Skeletal muscle tissue (tissue), 4 donors: ENCODE measurements around the gene UQCC2. TPM values are rescaled to one million over a fixed set of nuclear protein-coding genes. Genes with fewer than 3 reads are reported as not detected.

ENCODE experiments used
- H3K27ac ChIP-seq: one replicate; pipeline ENCODE4 v1.7.0; 2013; ENCODE audit warnings: mild to moderate bottlenecking, low read depth, low read length, inconsistent platforms
- H3K27me3 ChIP-seq, 3 donors: one replicate each; pipeline ENCODE4 v1.7.0; 2013; ENCODE audit warnings: low read length in 3 of 3; ENCODE audit not compliant: control insufficient read depth in 3 of 3, insufficient read depth in 3 of 3
- H3K36me3 ChIP-seq, 3 donors: one replicate each; pipeline ENCODE4 v1.7.0; 2013; ENCODE audit warnings: low read length in 3 of 3; ENCODE audit not compliant: control insufficient read depth in 3 of 3, insufficient read depth in 3 of 3
- H3K4me1 ChIP-seq, 3 donors: one replicate each; pipeline ENCODE4 v1.7.0; 2013; ENCODE audit warnings: low read length in 3 of 3, mild to moderate bottlenecking in 3 of 3; ENCODE audit not compliant: control insufficient read depth in 3 of 3, insufficient read depth in 3 of 3
- H3K4me3 ChIP-seq, 3 donors: one replicate each; pipeline ENCODE4 v1.7.0; 2013; ENCODE audit warnings: low read length in 3 of 3
- H3K9ac ChIP-seq, 3 donors: one replicate each; pipeline ENCODE4 v1.7.0; 2013; ENCODE audit warnings: low read length in 3 of 3, mild to moderate bottlenecking in 3 of 3, moderate library complexity in 2 of 3, low read depth in 1 of 3
- H3K9me3 ChIP-seq, 3 donors: one replicate each; pipeline ENCODE4 v1.7.0; 2013; ENCODE audit warnings: low read length in 3 of 3; ENCODE audit not compliant: control insufficient read depth in 3 of 3
- total RNA-seq: library from RNA; depleted of rRNA; stranded (reverse); fragments of >200 nt; gene quantifications from one replicate; pipeline ENCODE4 v1.2.3, GENCODE V29; 2014
- donor health status: Osteomylitis.

Gene UQCC2
- total RNA-seq, 1 donor from 2014 or later, result 26.1 TPM

- H3K27me3 ChIP-seq, result no peaks in the 10 kb centered on the region
- H3K9me3 ChIP-seq, result no peaks in the 10 kb centered on the region
- no peak overlapping the region for H3K4me3 ChIP-seq
- peak overlapping the region in 2 of 3 donors; percentile 61 to 84 for H3K9ac ChIP-seq
- H3K36me3 ChIP-seq, result peaks cover 11 to 27% (median 21%) of the 10 kb centered on the region in 3 donors
- H3K27ac ChIP-seq, result peak overlapping the region; percentile 70
- peaks cover 69 to 78% (median 76%) of the 10 kb centered on the region in 3 donors for H3K4me1 ChIP-seq
These were observed 17.0 kb downstream of the UQCC2 start for GRCh38 chr6:33694401-33694931.

GRCh38 chr6:33693186-33694105, 18.1 kb downstream of the UQCC2 start:
- Histone ChIP-seq H3K4me1 (peaks cover 66 to 71% (median 70%) of the 10 kb centered on the region in 3 donors), H3K9ac (peak overlapping the region; percentile 48 to 84 (median 77)), H3K4me3 (peak overlapping the region; percentile 38 to 65 (median 59)), H3K27ac (peak overlapping the region; percentile 70), H3K9me3 (no peaks in the 10 kb centered on the region), H3K27me3 (no peaks in the 10 kb centered on the region), H3K36me3 (peaks cover 11 to 28% (median 25%) of the 10 kb centered on the region in 3 donors)

GRCh38 chr6:33692760-33693158, 18.7 kb downstream of the UQCC2 start:
- Histone ChIP-seq H3K4me3 (peak overlapping the region; percentile 30 to 65 (median 59)), H3K27me3 (no peaks in the 10 kb centered on the region), H3K4me1 (peaks cover 66 to 68% (median 68%) of the 10 kb centered on the region in 3 donors), H3K9me3 (no peaks in the 10 kb centered on the region), H3K36me3 (peaks cover 6 to 24% (median 22%) of the 10 kb centered on the region in 3 donors), H3K27ac (peak overlapping the region; percentile 70), H3K9ac (peak overlapping the region; percentile 48 to 84 (median 77))

DNA sequence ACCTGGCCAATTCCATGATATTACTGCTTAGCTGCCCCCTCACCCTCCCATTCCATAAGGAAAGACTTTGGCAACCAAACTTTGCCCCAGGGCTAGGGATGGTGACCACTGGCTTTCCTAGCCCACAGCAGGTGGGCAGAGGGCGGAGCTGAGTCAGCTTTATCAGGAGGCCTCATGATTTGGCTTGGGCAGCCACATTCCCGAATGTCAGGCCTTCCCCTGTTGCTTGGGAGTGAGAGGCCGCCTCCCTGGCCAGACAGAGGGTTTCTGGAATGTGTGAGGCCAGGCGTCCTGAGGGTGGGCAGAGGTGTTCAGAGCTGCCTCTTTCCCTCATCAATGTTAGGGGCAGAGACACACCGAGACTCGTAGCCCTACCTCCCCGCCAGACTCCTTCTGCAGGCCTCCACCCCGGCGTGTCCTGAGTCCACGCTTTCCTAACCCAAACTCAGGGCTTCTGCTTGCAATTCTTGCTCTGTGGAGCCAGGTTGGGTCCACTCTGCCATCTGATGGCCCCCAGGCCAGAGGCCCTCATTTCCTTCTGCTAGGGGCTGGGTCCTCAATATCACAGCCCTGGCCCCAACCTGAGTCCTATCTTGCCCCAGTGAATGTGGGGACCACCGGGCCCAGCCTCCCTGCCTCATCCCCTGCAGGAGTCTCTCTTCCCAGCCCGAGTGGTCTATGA, 19.3 kb downstream of the UQCC2 start:
- H3K4me3 ChIP-seq, result peak overlapping the region in 2 of 3 donors; percentile 30 to 65
- peak overlapping the region; percentile 70 for H3K27ac ChIP-seq
- H3K9ac ChIP-seq, result peak overlapping the region; percentile 48 to 84 (median 77)
- peaks cover 63 to 65% (median 63%) of the 10 kb centered on the region in 3 donors for H3K4me1 ChIP-seq
- no peaks in the 10 kb centered on the region for H3K9me3 ChIP-seq
- H3K27me3 ChIP-seq, result no peaks in the 10 kb centered on the region
- peaks cover 3 to 20% (median 19%) of the 10 kb centered on the region in 3 donors for H3K36me3 ChIP-seq

GRCh38 chr6:33691456-33692077, 19.9 kb downstream of the UQCC2 start:
- Histone ChIP-seq H3K9me3 (no peaks in the 10 kb centered on the region), H3K9ac (peak overlapping the region in 1 of 3 donors; percentile 84), H3K4me1 (peaks cover 56 to 59% (median 57%) of the 10 kb centered on the region in 3 donors), H3K4me3 (no peak overlapping the region), H3K27me3 (no peaks in the 10 kb centered on the region), H3K27ac (peak overlapping the region; percentile 70), H3K36me3 (peaks cover 5 to 19% (median 17%) of the 10 kb centered on the region in 3 donors)

DNA sequence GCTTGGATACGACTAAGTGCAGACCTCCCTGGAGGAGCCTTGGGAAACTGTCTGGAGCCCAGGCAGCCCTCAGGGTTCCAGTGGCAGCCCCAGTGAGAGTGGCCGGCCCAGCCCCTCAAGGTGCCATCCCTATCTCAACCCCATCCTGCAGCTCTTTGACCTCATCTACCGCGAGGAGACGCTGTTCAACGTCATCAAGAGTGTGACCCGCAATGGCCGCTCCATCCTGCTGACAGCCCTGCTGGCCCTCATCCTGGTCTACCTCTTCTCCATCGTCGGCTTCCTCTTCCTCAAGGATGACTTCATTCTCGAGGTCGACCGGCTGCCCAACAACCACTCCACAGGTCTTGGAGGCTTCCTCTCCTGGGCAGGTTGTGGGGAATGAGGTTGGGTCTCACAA, 20.7 kb downstream of the UQCC2 start:
- Histone ChIP-seq H3K4me1 (peaks cover 48 to 51% (median 49%) of the 10 kb centered on the region in 3 donors), H3K9me3 (no peaks in the 10 kb centered on the region), H3K36me3 (peaks cover 5 to 25% (median 15%) of the 10 kb centered on the region in 3 donors), H3K27ac (no peak overlapping the region), H3K27me3 (no peaks in the 10 kb centered on the region), H3K4me3 (no peak overlapping the region), H3K9ac (no peak overlapping the region)

DNA sequence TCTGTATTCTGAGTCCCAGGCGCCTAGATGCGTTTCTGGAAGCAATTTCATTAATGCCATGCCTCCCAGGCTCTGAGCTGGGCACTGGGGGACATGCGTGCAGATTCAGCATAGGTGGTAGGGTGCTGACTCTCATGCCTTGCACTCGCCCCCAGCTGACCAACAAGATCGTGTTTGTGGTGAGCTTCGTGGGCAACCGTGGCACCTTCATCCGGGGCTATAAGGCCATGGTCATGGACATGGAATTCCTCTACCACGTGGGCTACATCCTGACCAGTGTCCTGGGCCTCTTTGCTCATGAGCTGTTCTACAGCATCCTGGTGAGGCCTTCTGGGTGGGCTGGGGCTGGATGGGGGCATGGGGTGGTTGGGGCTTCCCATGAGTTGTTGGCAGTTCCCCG, 21.6 kb downstream of the UQCC2 start:
- H3K9me3 ChIP-seq, result no peaks in the 10 kb centered on the region
- H3K27me3 ChIP-seq, result no peaks in the 10 kb centered on the region
- no peak overlapping the region for H3K4me3 ChIP-seq
- H3K4me1 ChIP-seq, result peaks cover 39 to 42% (median 40%) of the 10 kb centered on the region in 3 donors
- H3K9ac ChIP-seq, result no peak overlapping the region
- H3K27ac ChIP-seq, result no peak overlapping the region
- H3K36me3 ChIP-seq, result peaks cover 5 to 19% (median 15%) of the 10 kb centered on the region in 3 donors

GRCh38 chr6:33689148-33689494, 22.4 kb downstream of the UQCC2 start:
- peaks cover 32 to 34% (median 32%) of the 10 kb centered on the region in 3 donors for H3K4me1 ChIP-seq
- H3K4me3 ChIP-seq, result no peak overlapping the region
- H3K27me3 ChIP-seq, result no peaks in the 10 kb centered on the region
- no peak overlapping the region for H3K27ac ChIP-seq
- H3K9me3 ChIP-seq, result no peaks in the 10 kb centered on the region
- H3K36me3 ChIP-seq, result peaks cover 5 to 19% (median 15%) of the 10 kb centered on the region in 3 donors
- no peak overlapping the region for H3K9ac ChIP-seq

DNA sequence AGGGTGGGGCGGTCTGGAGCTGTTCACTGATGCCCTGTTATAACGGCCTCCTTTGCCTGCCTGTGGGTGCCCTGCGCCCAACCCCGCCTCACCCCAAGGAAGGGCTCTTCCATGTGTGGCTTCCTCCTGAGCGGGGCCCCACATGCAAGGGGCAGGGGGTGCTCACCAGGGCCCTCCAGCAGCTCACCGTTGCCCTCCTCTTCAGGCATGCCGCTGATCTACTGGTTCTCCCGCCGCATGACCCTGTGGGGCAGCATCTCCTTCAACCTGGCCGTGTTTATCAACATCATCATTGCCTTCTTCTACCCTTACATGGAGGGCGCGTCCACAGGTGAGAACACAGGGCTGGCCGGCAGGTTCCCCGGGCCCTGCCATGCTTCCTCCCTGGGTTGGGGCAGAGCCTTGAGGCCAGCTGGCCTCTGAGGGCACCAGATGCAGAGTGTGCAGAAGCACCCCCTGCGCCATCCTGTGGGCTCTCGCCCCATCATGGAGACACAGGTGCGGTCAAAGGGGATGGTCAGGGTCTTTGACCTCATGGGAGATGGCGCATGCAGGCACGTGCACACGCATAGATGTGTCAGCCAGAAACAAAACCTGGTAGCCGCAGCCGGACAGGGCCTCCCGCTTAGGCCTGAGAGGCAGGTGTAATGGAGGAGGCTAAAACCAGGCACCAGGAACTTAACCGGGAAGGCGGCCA, 22.9 kb downstream of the UQCC2 start:
- no peaks in the 10 kb centered on the region for H3K9me3 ChIP-seq
- H3K4me3 ChIP-seq, result no peak overlapping the region
- peaks cover 26 to 32% (median 27%) of the 10 kb centered on the region in 3 donors for H3K4me1 ChIP-seq
- H3K9ac ChIP-seq, result no peak overlapping the region
- no peak overlapping the region for H3K27ac ChIP-seq
- H3K27me3 ChIP-seq, result no peaks in the 10 kb centered on the region
- peaks cover 5 to 19% (median 15%) of the 10 kb centered on the region in 3 donors for H3K36me3 ChIP-seq
